ENCODE data around the gene LRP1B.

Gene LRP1B

GRCh38 chr2:141736466-141736865, 394.4 kb downstream of the LRP1B start:
- DNase-seq (ENCODE audit: low read depth) = no peak
- no peak for TF ChIP-seq CTCF (IDR thresholded peaks at IDR 0.05; ENCODE audit: insufficient read depth, low read depth, low read length, missing control alignments)
- no peak overlapping the region for H3K4me3 ChIP-seq (ENCODE audit: low read depth, low read length)

- no peak overlapping the region for H3K4me3 ChIP-seq (ENCODE audit: low read depth, low read length)
- DNase-seq (ENCODE audit: low read depth) = no peak
- no peak for TF ChIP-seq CTCF (IDR thresholded peaks at IDR 0.05; ENCODE audit: insufficient read depth, low read depth, low read length, missing control alignments)
These were observed 401.9 kb downstream of the LRP1B start for GRCh38 chr2:141728886-141729285.

DNA sequence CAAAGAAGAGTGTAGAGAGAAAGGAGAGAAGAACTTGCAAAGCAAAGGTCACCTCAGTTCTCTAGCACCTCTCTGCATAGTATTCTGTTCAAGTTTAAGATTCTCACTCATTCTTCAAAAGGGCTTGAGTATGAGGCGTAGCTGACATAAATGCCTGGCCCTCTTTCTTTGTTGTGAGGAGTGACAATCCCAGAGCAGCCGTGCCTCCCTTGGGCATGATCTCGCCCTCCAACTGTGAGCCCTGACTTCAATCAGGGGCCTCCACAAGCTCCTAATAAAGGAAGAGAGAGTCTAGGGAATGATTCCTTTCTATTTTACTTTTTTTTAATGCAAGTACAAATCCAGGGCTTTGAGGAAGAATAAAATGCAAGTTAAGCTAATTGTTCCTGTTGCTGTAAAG, 402.7 kb downstream of the LRP1B start:
- TF ChIP-seq CTCF (IDR thresholded peaks at IDR 0.05; ENCODE audit: insufficient read depth, low read depth, low read length, missing control alignments) = no peak
- DNase-seq (ENCODE audit: low read depth) = no peak
- no peak overlapping the region for H3K4me3 ChIP-seq (ENCODE audit: low read depth, low read length)

- H3K4me3 ChIP-seq (ENCODE audit: low read depth, low read length) = no peak overlapping the region
- no peak for TF ChIP-seq CTCF (IDR thresholded peaks at IDR 0.05; ENCODE audit: insufficient read depth, low read depth, low read length, missing control alignments)
- DNase-seq (ENCODE audit: low read depth) = no peak
These were observed 406.4 kb downstream of the LRP1B start for GRCh38 chr2:141724426-141724825.

GRCh38 chr2:141723814-141724213, 407.0 kb downstream of the LRP1B start:
- DNase-seq (ENCODE audit: low read depth) = no peak
- TF ChIP-seq CTCF (IDR thresholded peaks at IDR 0.05; ENCODE audit: insufficient read depth, low read depth, low read length, missing control alignments) = no peak
- no peak overlapping the region for H3K4me3 ChIP-seq (ENCODE audit: low read depth, low read length)

GRCh38 chr2:141720476-141720875, 410.3 kb downstream of the LRP1B start:
- TF ChIP-seq CTCF (IDR thresholded peaks at IDR 0.05; ENCODE audit: insufficient read depth, low read depth, low read length, missing control alignments) = no peak
- no peak overlapping the region for H3K4me3 ChIP-seq (ENCODE audit: low read depth, low read length)
- DNase-seq (ENCODE audit: low read depth) = no peak

- no peak overlapping the region for H3K4me3 ChIP-seq (ENCODE audit: low read depth, low read length)
- DNase-seq (ENCODE audit: low read depth) = no peak
- TF ChIP-seq CTCF (IDR thresholded peaks at IDR 0.05; ENCODE audit: insufficient read depth, low read depth, low read length, missing control alignments) = no peak
These were observed 416.3 kb downstream of the LRP1B start for GRCh38 chr2:141714496-141714895.
